HEK293T (cell line): ENCODE data around the gene RGL1.

ENCODE experiments used
- ARNT ChIP-seq: fragments of 450-650 bp; IDR thresholded peaks from 2 replicates; pipeline ENCODE4 v1.6.1; 2017; ENCODE audit warnings: mild to moderate bottlenecking
- FOXK2 ChIP-seq: fragments of 450-650 bp; IDR thresholded peaks from 2 replicates; pipeline ENCODE4 v1.6.1; 2016; ENCODE audit warnings: mild to moderate bottlenecking
- LEF1 ChIP-seq: fragments of 450-650 bp; IDR thresholded peaks from 2 replicates; pipeline ENCODE4 v1.6.1; 2017; ENCODE audit warnings: mild to moderate bottlenecking, borderline replicate concordance
- SP1 ChIP-seq: fragments of 450-650 bp; IDR thresholded peaks from 2 replicates; pipeline ENCODE4 v1.6.1; 2017
- SUZ12 ChIP-seq: fragments of 450-650 bp; IDR thresholded peaks from 2 replicates; pipeline ENCODE4 v1.6.1; 2016; ENCODE audit warnings: mild to moderate bottlenecking

- TF ChIP-seq ARNT (no peak), SP1 (no peak), SUZ12 (no peak), FOXK2 (no peak), LEF1 (no peak)
Observed at GRCh38 chr1:183792300-183792699, 12.6 kb upstream of the RGL1 start.
